ENCODE measurements around the gene CTR9.

DNA sequence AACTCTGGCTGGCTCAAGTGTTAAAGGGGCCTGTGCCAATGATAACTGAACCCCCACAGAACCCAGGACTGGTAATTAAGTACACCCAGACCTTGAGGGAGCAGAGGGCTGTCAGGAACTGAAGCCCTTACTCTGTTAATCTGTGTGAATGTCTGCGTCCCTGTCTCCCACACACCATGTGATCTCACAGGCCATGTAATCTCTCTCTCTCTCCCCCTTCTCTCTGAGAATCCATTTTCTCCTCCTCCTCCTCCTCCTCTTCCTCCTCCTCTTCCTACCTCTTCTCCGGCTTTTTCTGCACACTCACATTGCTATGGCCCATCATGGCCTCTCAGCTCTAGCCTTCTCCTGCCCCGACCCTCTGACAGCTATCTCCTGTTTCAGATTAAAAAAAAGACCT is 42.9 kb upstream of the CTR9 start:
- no peak for TF ChIP-seq POLR2A (IDR thresholded peaks at IDR 0.05)
- TF ChIP-seq, protein P1, sequence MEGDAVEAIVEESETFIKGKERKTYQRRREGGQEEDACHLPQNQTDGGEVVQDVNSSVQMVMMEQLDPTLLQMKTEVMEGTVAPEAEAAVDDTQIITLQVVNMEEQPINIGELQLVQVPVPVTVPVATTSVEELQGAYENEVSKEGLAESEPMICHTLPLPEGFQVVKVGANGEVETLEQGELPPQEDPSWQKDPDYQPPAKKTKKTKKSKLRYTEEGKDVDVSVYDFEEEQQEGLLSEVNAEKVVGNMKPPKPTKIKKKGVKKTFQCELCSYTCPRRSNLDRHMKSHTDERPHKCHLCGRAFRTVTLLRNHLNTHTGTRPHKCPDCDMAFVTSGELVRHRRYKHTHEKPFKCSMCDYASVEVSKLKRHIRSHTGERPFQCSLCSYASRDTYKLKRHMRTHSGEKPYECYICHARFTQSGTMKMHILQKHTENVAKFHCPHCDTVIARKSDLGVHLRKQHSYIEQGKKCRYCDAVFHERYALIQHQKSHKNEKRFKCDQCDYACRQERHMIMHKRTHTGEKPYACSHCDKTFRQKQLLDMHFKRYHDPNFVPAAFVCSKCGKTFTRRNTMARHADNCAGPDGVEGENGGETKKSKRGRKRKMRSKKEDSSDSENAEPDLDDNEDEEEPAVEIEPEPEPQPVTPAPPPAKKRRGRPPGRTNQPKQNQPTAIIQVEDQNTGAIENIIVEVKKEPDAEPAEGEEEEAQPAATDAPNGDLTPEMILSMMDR (IDR thresholded peaks at IDR 0.05), result no peak

All from suprapubic skin (tissue), 3 donors.